ENCODE measurements around the gene BRINP3.

Gene BRINP3

DNA sequence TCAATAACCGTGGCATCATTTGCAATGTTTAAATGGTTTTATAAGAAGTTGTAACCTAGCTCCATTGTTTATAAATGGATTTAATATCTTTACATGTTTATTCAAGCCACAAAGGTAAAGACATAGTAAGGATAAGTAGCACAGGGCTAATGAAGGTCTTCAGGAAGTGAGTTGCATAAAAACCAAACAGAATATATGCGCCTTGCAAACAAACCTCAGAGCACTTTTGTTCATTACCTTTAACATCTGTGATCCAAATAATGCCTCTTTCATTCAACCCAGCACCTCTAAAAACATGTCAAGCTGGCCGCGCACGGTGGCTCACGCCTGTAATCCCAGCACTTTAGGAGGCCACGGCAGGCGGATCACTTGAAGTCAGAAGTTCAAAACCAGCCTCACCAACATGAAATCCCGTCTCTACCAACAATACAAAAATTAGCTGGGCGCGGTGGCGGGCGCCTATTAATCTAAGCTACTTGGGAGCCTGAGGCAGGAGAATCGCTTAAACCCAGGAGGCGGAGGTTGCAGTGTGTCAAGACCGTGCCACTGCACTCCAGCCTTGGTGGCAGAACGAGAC is 25.3 kb downstream of the BRINP3 start:
- no peak for DNase-seq (ENCODE audit: low read depth, low spot score)

DNA sequence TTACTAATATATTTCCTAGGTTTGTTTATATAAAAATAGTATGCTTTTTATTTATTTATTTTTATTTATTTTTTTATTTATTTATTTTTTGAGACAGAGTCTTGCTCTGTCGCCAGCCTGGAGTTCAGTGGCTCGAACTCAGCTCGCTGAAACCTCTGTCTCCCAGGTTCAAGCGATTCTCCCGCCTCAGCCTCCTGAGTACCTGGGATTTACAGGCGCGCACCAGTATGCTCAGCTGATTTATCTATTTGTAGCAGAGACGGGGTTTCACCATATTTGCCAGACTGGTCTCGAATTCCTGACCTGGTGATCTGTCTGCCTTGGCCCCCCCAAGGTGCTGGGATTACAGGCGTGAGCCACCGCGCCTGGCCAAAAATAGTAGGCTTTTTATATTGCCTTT is 33.2 kb downstream of the BRINP3 start:
- DNase-seq (ENCODE audit: low read depth, low spot score): no peak

DNA sequence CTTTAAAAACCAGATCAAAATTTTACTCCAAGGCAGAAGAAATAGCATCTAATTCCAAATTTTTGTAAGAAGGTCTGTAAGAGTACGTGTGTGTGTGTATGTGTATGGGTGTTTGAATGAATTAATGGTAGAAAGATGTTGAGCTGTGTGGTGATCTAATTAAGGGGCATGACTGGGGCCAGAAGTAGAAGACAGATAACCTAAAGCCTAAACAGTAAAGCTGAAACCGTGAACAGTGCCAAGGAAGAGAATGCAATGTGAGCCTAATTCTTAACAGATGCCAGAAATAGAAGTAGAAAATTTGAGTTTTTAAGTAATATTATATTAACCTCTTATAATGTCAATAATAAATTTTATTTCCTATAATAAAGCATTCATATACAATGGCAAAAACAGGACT is 38.2 kb downstream of the BRINP3 start:
- DNase-seq (ENCODE audit: low read depth, low spot score): no peak

DNA sequence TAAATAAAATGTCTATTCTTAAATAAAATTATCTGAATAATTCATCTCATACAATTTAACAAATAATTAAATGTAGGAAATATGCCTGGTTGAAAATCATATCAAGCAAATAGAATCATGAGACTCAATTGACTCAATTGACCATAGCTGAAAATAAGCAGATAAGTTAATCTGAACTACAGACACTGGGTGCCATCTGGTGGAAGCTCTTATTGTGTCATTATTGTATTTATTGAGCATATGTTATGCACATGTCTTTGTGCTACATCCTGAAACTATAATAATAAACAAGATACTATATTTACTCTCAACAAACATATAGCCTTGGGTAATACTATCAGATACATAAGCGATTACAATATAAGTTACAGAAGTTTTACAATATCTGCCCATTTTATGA is 41.0 kb downstream of the BRINP3 start:
- peak; percentile 41 for DNase-seq (ENCODE audit: low read depth, low spot score)

DNA sequence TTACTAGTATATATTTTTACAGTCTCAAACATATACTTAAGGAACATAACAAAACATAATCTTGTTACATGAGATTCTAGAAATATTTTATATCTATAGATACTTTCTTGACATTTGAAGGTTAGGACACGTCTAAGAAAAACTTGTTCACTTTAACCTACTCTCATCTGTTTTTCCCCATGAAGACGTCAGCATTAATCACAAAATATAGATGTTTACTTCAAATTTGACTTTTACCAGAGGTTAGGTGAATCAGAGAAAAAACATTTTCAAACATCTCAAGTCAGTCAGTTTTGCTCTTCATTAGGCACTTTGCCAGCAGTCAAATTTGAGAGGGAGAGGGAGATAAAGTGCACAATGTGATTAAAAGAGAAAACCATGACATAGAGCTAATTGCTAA is 47.7 kb downstream of the BRINP3 start:
- no peak for DNase-seq (ENCODE audit: low read depth, low spot score)

DNA sequence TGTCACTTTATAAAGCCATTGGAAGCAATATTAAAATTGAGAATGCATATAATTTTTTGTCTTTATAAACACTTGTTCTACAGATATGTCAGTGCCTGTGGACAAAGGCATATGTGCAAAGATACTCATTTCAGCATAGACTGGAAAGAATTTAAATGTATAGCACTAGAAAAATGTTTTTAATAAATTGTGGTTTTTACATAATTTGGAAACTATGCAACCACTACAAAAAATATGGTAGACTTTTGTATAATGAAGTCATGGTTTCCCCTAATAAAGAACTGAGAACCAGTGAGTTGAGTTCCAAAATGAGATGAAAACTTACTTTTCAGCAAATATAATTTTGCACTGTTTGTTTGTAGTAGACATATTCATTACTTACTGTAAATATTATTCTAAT is 48.5 kb downstream of the BRINP3 start:
- no peak for DNase-seq (ENCODE audit: low read depth, low spot score)

DNA sequence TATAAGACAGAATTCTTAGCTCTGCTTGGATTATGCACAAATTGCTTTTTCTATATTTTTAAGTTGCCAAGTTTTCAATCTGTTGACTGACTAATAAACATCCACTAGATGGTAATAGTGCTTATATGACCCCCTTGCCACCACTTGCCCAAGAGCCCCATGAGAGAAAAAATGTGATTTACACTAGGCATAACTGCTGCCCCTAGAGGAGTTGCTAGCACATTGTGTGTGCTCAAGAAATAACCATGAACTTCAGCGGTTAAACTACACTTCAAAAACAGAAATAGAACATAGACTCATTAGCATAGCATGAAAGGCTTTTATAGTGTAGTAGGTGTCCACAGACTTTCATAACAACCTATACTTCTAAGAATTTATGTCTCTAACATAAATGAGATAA is 61.4 kb downstream of the BRINP3 start:
- no peak for DNase-seq (ENCODE audit: low read depth, low spot score)

DNA sequence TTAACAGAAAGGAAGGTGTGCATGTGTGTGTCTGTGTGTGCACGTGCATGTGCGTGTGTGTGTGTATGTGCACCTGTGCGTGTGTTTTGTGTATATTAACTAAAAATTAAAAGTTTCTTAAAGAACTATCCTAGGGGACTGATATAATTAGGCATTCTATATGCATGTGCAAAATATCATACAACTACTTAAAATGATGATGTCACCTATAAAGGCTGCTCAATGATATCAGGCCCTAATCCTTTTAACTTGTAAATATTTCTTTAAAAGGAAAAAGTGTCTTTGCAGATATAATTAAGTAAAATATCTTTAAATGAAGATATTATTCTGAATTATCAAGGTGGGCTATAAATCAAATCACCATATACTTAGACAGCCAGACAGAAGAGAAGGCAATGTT is 64.5 kb downstream of the BRINP3 start:
- no peak for DNase-seq (ENCODE audit: low read depth, low spot score)

DNA sequence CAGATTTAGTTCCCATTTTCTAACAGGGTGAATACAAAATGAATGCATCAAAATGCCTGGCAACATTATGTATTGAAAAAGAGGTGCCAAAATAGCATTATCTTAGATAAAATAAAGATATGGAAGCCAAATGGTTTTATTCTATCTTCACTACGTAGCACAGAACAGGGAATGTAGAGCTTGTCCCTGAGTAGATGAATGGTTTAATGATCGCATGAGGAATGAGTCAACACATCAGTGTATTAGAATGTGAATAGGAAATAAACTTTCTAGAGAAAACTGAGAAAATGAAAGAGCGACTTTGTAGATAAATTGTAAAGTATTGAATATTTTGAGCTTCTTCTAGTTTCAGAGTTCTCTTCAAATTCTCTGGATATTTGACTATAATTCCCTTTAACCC is 74.3 kb downstream of the BRINP3 start:
- DNase-seq (ENCODE audit: low read depth, low spot score): no peak

DNA sequence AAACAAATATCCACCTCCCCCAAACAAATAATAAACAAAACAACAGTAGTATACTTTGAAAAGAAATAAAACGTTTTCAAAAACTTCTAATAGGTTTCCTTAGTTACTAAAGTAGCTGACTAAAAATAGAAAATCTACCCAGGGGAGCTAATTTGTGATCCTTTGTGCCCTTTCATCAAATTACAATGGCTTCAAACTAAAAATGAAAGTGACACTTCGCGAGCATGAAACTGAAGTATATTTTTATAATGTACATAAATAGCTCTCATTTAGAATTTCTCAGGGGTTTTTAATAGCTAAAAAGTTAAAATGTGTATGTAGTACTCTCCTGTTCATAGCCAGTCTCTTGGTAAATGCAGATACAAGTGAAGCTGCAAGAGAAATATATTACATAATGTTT is 78.4 kb downstream of the BRINP3 start:
- no peak for DNase-seq (ENCODE audit: low read depth, low spot score)

DNA sequence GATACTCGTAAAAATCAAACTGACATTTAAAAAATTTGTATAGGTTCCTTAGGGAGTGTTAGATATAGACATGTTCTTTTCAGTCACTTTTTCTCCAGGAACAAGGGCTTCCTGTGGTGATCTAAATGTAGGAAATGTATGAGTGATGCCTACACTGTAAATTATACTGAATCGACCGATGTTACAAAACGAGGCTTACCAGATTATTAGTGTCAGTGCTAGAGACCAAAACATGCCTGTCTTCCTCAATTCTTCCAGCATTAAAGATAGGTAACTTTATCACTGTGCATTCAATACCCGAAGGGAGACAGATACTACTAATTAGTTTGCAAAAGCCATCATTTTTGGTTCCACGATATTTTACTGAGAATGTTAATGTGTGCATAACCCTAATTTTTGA is 86.1 kb downstream of the BRINP3 start:
- DNase-seq (ENCODE audit: low read depth, low spot score): no peak

DNA sequence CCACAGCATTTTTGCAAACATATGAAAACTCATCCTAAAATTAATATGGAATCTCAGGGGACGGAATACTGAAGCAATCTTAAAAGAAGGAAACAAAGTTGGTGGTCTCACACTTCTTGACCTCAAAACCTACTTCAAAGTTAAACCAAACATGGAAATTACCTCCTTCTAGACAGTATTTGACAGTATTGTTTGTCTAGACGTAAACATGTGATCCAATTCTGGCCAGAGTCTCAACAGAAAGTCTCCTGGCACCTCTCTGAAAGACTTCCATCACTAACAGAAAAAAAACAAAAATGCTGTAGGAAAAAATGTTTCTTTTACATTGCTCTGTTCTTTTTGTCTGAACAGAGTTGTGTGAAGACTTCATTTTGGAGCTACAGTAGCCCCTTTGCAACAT is 99.7 kb downstream of the BRINP3 start:
- DNase-seq (ENCODE audit: low read depth, low spot score): no peak

DNA sequence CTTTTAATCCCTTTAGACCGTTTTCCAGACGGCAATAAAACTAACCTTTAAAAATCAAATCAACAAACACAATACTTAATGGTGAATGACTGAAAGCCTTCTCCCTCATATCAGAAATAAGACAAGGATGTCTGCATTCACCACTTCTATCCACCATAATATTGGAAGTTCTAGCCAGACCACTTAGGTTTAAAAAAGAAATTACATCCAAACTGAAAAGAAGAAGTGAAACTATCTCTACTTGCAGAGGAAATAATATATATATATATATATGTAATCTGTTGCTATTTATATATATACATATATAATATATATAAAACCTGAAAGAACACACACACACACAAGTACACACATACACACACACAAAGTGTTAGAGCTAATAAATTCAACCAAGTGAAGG is 100.4 kb downstream of the BRINP3 start:
- DNase-seq (ENCODE audit: low read depth, low spot score): no peak

DNA sequence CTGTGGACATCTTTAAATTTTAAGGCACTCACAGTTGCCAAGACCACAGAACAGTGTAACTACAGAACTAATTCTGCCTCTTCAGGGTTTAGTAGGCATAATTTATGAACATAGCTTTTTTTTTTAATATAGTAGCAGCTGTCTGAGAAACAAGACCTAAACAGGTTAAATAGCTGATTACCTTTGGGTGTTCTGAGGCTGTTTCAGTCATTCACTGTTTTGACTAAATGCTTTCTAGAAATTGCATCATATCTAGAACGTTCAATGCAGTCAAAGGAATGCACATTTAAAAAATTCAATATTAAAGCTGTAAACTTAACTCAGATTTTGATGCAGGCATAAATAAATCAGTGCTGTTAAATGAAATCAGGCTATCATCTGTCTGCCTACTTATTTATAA is 101.6 kb downstream of the BRINP3 start:
- no peak for DNase-seq (ENCODE audit: low read depth, low spot score)

DNA sequence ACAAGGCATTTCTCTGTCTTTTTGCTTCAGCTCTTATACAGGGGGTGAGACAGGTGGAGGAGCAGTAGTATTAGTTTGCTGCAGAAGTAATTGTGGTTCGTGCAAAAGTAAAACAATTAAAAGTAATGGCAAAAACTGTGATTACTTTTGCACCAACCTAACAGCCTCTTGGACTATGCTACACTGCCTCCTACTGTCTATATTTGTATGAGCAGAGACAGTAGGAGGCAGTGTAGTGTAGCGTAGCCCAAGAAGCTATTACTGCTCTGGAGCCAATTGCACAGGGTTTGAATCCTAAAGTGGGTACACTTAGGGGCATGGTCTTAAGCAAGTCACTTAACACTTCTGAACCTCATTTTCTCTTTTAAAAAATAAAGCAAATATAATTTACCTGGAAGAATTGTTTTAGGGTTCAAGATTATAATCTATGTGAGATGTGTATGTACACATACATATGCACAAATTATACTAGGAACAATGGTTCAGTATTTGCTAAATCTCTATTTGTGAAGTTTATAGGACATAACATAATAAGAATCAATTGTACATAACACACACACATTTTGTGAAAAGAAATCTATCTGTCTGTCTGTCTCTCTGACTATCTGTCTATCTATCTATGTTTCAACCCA is 103.8 kb downstream of the BRINP3 start:
- peak; percentile 18 for DNase-seq (ENCODE audit: low read depth, low spot score)

DNA sequence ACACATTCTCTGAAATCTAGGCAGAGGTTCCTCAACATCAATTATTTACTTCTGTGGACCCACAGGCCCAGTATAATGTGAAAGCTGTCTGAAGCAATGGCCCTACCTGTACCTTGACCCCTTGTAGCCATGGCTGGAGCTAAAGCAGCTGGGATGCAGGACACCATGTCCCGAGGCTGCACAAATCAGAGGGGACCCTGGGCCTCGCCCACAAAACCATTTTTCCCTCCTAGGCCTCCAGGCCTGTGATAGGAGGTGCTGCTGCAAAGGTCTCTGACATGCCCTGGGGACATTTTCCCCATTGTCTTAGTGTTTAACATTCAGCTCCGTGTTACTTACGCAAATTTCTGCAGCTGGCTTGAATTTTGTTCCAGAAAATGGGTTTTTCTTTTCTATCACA is 110.5 kb downstream of the BRINP3 start:
- no peak for DNase-seq (ENCODE audit: low read depth, low spot score)

DNA sequence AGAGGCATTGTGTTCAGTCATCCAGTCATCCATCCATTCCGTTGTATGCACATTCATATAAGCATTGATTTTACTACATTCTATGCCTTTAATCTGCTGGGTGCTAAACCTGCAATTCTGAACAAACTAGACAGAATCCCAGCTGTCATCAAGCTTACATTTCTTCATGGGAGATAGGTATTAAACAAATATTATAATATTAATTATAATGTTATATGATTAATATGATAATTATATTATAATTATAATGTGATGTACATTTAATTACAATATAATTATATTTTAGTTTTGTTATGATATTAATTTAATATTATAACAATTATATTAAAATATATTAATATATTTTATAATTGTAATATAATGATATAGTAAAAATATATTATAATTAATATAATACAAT is 112.4 kb downstream of the BRINP3 start:
- no peak for DNase-seq (ENCODE audit: low read depth, low spot score)

DNA sequence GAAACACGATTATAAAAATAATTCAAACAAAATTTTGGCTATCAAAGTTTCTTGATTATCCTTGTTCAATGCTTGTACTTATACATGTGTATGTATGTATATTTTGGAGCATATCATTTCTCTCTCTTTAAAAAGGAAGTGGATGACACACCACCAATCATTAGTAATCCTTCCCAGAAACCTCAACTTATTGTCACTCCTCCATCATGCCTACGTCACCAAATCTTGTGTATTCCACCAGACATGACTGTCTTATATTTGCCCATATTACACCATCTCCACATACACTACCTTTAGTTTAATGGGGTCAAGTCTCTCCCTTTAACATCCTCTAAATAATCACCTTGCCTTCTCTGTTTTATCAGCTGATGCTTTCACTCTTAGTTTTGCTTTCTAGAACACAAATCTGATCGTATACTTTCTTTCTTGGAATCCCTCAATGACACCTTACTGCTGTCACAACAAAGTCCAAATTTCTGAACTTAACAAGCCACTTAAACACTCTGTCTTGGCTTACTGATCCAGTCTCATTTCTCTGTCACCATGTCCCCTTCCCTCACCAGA is 124.0 kb downstream of the BRINP3 start:
- no peak for DNase-seq (ENCODE audit: low read depth, low spot score)

DNA sequence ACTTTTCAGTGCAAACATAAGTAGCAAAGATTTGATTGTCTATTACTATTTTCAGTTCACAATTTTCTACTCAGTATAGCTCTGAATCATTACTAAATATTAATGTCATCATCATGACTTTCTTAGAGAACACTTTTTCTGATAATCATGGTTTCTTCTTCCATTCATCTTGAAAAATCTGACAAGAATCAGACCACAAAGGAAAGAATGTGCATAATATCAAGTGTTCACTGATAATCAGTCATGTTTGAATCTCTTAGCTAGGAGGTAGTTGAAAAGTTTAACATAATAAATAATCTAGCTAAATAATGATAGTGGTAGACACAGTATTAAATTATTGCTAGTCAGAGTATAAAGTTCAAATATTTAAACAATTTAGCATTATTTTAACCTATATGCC is 133.2 kb downstream of the BRINP3 start:
- DNase-seq (ENCODE audit: low read depth, low spot score): no peak

DNA sequence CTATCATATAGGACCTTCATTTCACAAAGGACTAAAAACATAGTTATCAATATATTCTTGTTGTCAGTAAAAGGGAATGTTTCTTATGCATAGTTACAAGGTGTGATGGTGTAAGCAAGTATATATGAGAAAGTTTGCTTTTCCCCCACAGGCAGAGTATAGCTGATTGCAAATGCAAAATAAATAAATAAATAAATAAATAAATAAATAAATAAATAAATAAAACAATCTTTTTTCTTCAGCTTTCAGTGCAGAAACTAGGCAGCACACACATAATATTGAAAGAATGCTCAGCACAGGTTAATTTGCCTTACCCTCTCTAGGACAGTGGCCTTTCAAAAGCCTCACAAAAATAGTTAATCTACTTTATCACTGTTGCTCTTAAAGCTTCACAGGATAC is 138.8 kb downstream of the BRINP3 start:
- no peak for DNase-seq (ENCODE audit: low read depth, low spot score)

DNA sequence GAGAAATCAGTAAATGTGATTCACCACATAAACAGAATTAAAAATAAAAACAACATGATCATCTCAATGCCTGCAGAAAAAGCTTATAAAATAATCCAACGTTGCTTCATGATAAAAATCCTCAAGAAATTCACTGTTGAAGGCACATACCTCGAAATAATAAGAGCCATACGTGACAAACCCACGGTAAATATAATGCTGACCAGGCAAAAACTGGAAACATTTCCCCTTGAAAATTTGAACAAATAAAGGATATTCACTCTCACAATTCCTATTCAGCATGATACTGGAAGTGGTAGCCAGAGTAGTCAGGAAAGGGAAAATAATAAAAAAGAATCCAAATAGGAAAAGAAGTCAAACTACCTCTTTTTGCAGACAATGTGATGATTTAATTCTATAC is 148.8 kb downstream of the BRINP3 start:
- DNase-seq (ENCODE audit: low read depth, low spot score): no peak

DNA sequence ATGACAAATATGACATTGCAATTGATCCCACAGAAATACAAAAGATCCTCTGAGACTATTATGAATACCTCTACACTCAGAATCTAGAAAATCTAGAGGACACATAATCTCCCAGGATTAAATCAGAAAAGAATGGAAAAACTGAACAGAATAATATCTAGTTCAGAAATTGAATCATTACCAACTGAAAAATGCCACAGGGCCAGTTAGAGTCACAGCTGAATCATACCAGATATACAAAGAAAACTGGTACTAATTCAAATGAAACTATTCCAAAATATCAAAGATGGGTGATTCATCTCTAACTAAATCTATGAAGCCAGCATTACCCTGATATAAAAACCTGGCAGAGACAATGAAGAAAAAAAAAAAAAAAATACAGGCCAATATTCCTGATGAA is 149.3 kb downstream of the BRINP3 start:
- peak; percentile 1 for DNase-seq (ENCODE audit: low read depth, low spot score)

DNA sequence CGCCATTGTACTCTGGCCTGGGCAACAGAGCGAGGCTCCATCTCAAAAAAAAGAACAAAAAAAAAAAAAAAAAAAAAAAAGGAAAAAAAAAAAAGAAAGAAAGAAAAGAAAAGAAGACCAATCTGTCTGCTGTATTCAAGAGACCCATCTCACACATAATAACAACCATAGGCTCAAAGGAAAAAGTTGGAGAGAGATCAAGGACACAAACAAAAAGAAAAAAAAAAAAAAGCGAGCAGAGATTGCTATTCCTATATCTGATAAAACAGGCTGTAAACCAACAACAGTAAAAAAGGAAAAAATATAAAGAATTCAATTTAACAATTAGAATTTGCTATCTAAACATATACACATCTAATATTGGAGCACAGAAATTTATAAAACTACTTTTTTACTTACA is 150.4 kb downstream of the BRINP3 start:
- no peak for DNase-seq (ENCODE audit: low read depth, low spot score)

DNA sequence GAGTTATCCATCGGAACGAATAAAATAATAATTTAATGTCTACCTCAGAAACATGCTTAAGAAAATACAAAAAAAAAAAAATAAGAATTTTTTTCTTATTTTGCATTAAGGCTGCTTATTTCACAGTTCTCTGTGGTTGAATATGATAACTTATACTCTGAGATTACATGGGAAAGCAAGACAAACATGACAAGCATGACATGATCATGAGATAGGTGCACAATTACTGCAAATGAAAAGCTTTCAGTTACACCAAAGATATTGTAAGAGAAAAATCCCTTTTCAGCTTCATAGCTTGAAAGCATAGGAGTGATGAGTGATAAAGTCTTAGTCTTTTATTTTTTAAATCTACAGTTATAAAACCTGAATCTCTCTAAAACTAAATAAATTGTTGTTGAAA is 154.1 kb downstream of the BRINP3 start:
- DNase-seq (ENCODE audit: low read depth, low spot score): no peak
